C4-2B (cell line): ENCODE results near the gene C10orf67.

Source experiments
- CTCF ChIP-seq: fragments of 450-650 bp; conservative IDR thresholded peaks from 2 replicates; pipeline ENCODE4 v1.5.1; 2017; ENCODE audit warnings: mild to moderate bottlenecking
- ZFX ChIP-seq: fragments of 450-650 bp; IDR thresholded peaks from 2 replicates; pipeline ENCODE4 v1.6.1; 2017

DNA sequence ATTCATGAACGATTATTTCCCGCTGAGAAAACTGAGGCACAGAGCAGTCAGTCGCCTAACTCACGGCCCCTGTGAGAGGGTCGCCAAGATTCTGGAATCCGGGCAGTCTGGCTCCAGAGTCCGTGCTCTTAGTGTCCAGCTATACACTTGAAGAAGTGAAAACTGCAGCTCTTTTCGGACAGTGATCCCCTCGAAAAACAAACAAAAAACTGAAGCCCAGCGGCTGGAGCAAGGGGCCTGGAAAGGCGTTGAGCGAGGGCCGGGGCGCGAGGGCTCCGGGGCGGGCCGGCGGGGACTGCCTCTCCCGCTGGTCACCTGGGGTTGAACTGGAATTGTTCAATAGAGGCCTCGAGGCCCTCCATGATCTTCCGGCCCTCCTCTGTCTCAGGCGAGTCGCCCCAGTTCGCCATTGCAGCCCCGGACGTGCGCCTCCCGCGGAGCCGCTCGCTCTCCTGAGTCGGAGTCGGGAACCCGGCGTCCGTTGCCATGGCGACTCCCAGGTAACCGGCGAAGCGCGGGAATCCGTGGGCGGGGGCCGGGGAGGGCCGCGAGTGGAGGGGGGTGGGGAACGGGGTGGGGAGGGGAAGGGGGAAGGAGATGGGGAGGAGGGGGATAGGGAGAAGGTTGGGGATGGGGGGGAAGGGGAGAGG, 881 bp downstream of the C10orf67 start:
- no peak for TF ChIP-seq ZFX
- no peak for TF ChIP-seq CTCF
